ENCODE results near the gene OCLN.
"Not testable (repeated sequence)": the region's sequence is repeated elsewhere in the genome, so short reads cannot be mapped to it uniquely, and the experiment has no call there.

GRCh38 chr5:69478296-69478695 is 14.3 kb upstream of the OCLN start:
- TF ChIP-seq CTCF (conservative IDR thresholded peaks at IDR 0.05; ENCODE audit: low read depth, low read length); EZH2phosphoT487 (IDR thresholded peaks at IDR 0.05; ENCODE audit: borderline replicate concordance, low read length): not testable (repeated sequence)

All from PC-3 (cell line).